ENCODE measurements around the gene PDGFRA.

The PDGFRA gene

DNA sequence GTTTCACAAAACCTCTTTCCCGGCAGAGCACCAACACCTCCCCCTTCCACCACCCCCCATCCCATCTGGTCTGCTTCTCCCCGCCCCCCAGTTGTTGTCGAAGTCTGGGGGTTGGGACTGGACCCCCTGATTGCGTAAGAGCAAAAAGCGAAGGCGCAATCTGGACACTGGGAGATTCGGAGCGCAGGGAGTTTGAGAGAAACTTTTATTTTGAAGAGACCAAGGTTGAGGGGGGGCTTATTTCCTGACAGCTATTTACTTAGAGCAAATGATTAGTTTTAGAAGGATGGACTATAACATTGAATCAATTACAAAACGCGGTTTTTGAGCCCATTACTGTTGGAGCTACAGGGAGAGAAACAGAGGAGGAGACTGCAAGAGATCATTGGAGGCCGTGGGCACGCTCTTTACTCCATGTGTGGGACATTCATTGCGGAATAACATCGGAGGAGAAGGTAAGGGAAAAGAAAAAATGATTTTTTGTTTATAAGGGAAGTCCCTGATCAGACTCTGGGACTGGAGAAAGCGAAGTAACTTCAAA, at the start of gene PDGFRA:
Gene PDGFRA, plus strand, starts transcription at position 333 of the 541 bp plus-strand sequence. CDS start 29,476 bp downstream, outside the sequence.
- no peak for DNase-seq (ENCODE audit: low read depth in 2 of 2, low spot score in 1 of 2)

DNA sequence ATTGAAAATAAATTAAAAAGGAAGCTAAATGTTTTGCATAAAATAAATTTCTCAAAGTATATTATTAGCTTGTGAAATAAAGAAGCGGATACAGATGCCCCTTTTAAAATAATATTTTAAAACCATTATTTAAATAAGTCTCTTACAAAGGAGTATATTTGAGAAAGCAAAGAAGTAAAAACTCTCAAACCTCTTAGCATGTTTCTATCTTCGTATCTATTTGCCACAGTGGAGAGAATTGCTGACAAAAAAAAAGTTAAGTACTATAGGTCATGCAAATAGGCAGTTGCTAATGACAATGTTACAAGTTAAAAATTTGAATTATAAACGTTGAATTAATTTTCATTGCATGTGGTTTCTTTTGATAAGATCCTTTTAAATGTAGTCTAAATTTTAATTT, 44.5 kb upstream of the PDGFRA start:
- DNase-seq (ENCODE audit: low read depth in 2 of 2, low spot score in 1 of 2): no peak

GRCh38 chr4:54185044-54185780, 43.9 kb upstream of the PDGFRA start:
- DNase-seq (ENCODE audit: low read depth in 2 of 2, low spot score in 1 of 2): no peak

GRCh38 chr4:54185866-54186265, 43.2 kb upstream of the PDGFRA start:
- no peak for DNase-seq (ENCODE audit: low read depth in 2 of 2, low spot score in 1 of 2)

DNA sequence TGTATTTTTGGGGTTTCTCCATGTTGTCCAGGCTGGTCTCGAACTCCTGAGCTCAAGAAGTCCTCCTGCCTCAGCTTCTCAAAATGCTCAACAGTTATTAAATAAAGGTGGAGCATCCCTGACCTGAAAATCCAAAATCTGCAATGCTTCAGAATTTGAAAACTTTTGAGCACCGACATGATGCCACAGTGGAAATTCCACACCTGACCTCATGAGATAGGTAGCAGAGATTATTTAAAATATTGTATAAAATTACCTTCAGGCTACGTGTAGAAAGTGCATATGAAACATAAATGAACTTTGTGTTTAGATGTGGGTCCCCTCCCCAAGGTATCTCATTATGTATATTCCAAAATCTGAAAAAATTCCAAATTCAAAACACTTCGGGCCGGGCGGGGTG, 42.7 kb upstream of the PDGFRA start:
- DNase-seq (ENCODE audit: low read depth in 2 of 2, low spot score in 1 of 2): no peak

- DNase-seq (ENCODE audit: low read depth in 2 of 2, low spot score in 1 of 2): no peak
Measured at GRCh38 chr4:54187148-54187547, 41.9 kb upstream of the PDGFRA start.

- no peak for DNase-seq (ENCODE audit: low read depth in 2 of 2, low spot score in 1 of 2)
Measured at GRCh38 chr4:54189140-54189539, 40.0 kb upstream of the PDGFRA start.

GRCh38 chr4:54192811-54193210, 36.3 kb upstream of the PDGFRA start:
- no peak for DNase-seq (ENCODE audit: low read depth in 2 of 2, low spot score in 1 of 2)

DNA sequence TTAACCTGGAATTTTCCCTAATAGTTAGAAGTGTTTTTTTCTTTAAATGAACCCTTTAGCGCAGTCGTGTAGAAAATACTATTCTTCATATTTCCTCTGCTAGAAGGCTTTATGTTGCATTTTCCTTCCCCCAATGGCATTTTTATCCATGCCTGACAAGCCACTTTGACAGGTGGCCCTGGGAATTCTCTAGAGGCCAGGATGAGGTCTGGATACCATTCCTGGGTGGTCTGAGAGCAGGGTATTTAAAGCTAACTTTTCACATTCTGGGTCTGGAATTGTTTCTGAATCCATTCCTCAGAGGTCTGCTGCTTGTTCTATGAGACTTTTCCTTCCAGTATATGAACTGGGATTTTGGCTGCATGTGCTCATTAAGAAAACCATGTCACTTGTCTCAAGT, 31.2 kb upstream of the PDGFRA start:
- no peak for DNase-seq (ENCODE audit: low read depth in 2 of 2, low spot score in 1 of 2)

GRCh38 chr4:54199919-54200318, 29.2 kb upstream of the PDGFRA start:
- DNase-seq (ENCODE audit: low read depth in 2 of 2, low spot score in 1 of 2): no peak

GRCh38 chr4:54209617-54210016, 19.5 kb upstream of the PDGFRA start:
- no peak for DNase-seq (ENCODE audit: low read depth in 2 of 2, low spot score in 1 of 2)

DNA sequence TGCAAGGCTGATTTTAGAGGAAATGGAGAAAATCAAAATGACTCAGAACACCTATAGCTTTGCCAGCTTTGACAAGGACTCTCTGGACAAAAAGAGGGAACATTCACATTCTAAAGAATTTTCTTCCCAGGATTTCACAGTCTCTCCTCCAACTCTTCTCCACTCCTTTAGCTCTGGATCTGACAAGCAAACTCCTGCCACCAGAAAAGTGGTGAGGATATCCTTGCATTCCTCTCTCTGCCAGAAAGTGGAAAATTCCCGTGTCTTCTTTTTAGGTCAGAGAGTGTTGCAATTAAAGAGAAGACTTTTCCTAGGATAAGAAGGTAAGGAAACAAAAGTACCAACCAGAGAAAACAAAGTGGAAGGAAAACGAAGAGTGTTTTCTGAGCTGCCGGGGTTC, 16.1 kb upstream of the PDGFRA start:
- DNase-seq (ENCODE audit: low read depth in 2 of 2, low spot score in 1 of 2): no peak

DNA sequence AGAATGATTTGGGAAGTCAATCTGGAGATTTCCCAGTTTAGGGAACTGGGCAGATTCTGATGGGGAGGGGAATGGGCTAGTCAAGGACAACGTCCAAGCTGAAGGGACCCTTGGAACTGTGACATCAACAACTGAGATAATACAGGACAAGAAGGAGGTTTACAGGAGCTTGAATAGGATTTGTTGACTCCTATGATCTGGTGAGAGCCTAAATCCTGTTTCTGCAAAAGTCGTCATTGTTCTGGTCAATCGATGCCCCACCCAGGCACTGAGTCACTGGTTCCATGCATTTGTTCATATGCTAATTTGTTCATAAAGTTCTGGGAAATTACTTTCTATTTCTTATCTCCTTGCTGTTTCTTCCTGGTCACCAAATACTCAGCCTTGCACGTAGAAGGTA, 15.3 kb upstream of the PDGFRA start:
- DNase-seq (ENCODE audit: low read depth in 2 of 2, low spot score in 1 of 2): no peak

DNA sequence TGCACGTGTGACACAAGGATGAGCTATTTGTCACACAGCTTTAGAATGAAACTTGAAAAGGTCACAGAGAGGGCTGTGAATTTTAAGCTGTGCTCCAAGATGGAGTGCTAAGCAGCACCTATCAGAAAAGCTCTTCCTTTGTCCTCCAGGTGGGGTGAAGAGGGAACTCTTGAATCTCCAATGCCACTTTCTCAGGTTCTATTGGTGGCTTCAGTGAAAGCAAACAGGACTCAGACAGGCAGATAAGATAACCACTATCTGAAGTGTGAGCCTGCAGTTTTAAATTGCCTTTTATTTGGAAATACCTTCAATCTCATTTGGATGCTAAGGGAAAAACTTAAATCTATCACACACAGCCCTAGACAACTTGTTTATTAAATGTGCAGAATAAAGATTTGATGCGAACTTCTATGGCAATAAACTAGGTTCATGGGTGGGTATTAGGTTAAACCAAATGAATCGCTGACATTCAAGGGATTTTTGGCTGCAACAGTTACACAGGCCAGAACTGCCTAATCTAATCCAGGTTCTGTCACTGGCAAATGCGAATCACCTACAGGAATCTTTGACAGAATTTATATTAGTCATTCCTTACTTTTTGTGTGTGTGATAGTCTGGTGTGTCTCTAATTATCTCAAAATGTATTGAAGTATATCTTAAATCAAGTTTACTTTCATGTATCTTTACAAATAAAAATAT, 13.6 kb upstream of the PDGFRA start:
- no peak for DNase-seq (ENCODE audit: low read depth in 2 of 2, low spot score in 1 of 2)

DNA sequence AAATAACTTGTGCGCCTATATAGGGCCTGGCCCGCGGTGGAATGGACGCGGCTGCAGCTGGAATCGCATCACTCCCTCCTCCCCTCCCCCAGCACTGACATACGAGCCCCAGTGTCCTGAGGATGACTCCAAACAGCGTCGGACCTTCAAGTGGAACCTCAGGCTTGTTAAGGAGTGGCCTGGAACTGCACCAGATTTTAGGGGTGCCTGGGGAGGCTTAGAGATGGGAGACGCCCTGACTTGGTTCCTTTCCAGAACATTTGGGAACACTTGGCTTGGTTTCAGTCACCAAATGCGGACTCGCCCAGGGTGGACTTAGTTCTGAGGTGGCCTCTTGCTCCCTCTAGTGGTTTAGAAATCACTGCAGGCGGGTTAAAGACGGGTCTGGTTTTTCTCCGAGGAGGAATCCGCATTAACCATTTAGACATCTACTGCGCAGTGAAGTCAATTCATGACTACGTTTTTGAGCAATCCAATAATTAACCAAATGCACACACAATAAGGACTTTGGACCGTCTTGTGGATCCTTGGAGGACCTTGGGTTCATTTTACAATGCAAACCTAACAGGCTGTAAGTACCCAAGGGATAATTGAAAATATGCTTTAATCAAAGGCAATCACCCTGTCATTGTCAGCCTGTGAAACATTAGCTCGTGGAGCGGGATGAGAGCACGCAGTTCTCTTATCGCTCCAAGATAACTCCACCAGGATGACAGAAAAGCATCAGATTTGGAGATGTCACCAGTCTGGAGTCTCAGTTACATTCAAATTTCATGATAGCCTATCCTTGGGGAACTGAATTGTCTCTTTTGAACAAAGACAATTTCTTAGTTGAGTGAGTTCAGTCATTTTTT, 11.2 kb upstream of the PDGFRA start:
- no peak for DNase-seq (ENCODE audit: low read depth in 2 of 2, low spot score in 1 of 2)

DNA sequence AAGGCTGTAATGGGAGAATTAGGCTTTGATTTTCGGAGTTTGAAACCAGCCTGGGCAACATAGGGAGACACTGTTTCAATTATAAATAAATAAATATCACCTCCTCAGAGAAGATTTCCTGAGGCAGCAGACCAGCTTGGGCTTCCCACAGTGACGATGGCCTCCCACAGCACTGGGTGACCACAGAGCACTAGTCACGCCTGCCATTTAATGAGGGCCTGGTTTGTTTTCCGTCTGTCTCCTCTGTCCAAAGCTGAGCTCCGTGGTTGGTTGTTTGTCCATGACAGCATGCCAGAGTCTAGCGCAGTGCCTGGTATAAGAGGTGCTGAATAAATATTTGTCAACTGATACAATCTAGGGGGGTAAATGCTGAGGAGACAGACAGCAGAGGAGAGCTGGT, 10.4 kb upstream of the PDGFRA start:
- no peak for DNase-seq (ENCODE audit: low read depth in 2 of 2, low spot score in 1 of 2)

DNA sequence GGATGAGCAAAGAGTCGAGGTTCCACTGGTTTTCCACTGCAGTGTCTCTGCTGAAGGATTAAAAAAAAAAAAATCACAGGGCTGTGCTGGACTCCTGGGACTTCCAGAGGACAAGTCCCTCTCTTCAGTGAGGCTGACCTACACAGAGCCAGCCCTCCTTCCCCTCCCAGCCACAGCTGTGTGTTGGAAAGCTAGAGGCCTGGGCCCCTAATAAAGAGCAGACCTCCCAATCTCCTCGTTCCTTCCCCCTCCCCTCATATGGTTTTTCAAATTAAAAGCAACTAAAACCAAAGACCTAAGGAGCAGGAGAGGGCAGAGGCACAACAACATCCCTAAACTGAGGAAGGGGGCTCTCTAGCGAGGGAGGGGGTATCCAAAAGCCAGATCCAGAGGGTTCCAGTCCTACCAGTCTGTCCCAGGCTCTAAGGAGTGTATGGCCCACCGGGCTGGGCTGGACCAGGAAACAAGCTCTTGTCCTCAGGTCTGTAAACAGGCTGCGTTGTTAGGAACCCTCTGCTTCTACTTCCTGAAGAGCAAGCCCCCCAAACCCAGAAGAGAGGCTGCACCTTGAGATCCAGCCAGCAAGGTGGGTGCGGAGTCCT, 4.0 kb upstream of the PDGFRA start:
- no peak for DNase-seq (ENCODE audit: low read depth in 2 of 2, low spot score in 1 of 2)

- no peak for DNase-seq (ENCODE audit: low read depth in 2 of 2, low spot score in 1 of 2)
Measured at GRCh38 chr4:54225598-54226403, 3.3 kb upstream of the PDGFRA start.

GRCh38 chr4:54226404-54227255, 2.5 kb upstream of the PDGFRA start:
- DNase-seq (ENCODE audit: low read depth in 2 of 2, low spot score in 1 of 2): no peak

Data from stimulated activated CD8-positive, alpha-beta memory T cell treated with anti-CD3 and anti-CD28 coated beads, Interleukin-4, amount 100 ng/mL, for 4 hours (primary cell).